Measurements from ENCODE around the gene EXT2. TPM values are rescaled to one million over a fixed set of nuclear protein-coding genes. Genes with fewer than 3 reads are reported as not detected.

EXT2 gene
- total RNA-seq, 1 experiment from 2014 or later = 76.7 TPM

DNA sequence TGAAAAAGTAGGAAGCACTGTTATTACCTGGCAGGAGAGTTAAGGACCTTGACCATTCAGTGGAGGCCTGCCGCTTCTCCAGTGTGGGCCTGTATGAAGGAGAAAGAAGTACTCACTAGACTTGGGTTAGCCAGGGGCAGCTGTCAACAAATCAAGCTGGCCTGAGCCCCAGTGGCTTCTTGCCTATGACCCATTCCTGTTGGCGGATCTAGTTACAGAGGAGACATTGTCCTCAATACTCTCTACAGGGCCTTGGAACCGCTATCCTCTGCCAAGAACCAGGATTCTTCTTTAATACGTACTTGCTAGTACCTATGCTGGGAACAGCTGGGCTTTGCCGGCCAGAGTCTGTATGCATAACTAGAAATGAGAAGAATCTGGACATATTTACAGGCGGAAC, 146.4 kb downstream of the EXT2 start:
- no peak for DNase-seq (ENCODE audit: low read depth)

GRCh38 chr11:44243086-44243485, 147.6 kb downstream of the EXT2 start:
- no peak for DNase-seq (ENCODE audit: low read depth)

DNA sequence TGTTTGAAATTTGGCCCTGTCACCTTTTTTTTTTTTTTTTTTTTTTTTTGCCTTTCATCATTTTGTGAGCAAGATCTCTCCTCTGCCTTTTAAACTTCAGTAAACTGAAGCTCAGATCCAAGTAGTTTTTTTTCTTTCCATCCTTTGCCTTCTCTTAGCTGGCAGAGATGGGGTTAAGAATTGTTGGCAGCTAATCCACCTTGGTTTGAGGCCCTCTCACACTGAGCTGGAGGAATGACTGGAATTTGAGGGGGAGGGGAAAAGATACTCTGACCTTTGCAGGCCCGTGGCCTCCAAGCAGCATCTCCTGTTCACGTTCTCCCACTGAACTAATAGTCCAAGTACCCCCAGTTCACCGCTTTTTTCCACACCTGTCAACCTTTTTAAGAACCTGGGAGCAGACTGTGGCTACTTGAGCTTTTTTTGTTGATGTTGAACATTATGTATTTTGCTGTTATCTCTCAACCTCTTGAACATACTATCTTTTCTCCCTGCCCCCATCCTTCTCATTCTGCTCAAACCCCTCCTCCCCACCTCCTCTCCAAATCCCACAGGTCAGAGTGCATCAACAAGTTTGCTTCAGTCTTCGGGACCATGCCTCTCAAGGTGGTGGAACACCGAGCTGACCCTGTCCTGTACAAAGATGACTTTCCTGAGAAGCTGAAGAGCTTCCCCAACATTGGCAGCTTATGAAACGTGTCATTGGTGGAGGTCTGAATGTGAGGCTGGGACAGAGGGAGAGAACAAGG, 148.3 kb downstream of the EXT2 start:
- DNase-seq (ENCODE audit: low read depth) = peak; percentile 40

DNA sequence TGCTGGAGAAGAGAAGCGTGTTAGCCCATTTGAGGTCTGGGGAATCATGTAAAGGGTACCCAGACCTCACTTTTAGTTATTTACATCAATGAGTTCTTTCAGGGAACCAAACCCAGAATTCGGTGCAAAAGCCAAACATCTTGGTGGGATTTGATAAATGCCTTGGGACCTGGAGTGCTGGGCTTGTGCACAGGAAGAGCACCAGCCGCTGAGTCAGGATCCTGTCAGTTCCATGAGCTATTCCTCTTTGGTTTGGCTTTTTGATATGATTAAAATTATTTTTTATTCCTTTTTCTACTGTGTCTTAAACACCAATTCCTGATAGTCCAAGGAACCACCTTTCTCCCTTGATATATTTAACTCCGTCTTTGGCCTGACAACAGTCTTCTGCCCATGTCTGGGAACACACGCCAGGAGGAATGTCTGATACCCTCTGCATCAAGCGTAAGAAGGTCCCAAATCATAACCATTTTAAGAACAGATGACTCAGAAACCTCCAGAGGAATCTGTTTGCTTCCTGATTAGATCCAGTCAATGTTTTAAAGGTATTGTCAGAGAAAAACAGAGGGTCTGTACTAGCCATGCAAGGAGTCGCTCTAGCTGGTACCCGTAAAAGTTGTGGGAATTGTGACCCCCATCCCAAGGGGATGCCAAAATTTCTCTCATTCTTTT, 149.3 kb downstream of the EXT2 start:
- no peak for DNase-seq (ENCODE audit: low read depth)

- DNase-seq (ENCODE audit: low read depth) = no peak
These were observed 151.2 kb downstream of the EXT2 start for GRCh38 chr11:44246726-44247125.

GRCh38 chr11:44247508-44247907, 152.0 kb downstream of the EXT2 start:
- no peak for DNase-seq (ENCODE audit: low read depth)

DNA sequence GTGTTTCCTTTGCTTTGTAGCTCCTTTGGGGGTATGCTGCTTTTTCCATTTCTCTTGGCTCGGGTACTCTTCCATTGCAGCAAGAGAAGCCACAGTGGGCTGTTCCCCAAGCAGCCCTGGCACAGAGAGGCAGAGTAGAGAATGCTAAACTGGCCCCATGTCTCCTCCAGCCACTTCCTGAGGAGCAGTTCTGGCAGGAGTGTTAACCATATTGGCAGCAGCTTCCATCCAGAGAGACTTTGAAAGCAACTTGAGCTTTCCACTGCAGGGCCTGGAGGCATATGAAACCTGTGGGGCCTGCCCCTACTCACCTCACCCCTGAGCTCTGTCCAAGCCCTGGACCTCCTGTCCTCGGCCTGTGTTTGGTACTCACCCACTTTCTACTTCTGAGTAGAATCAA, 152.6 kb downstream of the EXT2 start:
- no peak for DNase-seq (ENCODE audit: low read depth)

DNA sequence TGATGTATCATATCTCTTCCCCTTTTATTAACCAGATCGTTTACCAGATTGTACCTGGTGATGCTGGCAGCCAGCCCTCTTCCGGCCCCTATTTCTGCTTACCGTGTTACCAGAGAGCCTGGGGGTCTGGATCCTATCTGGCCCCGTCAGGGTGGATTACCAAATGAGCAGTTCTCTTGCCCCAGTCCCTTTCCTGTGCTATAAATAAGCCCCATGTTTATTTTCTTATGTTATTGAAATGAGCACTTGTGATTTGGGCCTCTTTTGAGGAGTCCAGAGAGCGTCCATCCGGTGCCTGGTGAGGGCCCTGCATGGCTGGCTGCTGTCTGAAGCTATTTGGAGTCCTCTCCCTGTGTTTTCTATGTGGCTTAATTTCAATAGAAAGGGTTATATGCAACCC, 154.9 kb downstream of the EXT2 start:
- DNase-seq (ENCODE audit: low read depth) = no peak

DNA sequence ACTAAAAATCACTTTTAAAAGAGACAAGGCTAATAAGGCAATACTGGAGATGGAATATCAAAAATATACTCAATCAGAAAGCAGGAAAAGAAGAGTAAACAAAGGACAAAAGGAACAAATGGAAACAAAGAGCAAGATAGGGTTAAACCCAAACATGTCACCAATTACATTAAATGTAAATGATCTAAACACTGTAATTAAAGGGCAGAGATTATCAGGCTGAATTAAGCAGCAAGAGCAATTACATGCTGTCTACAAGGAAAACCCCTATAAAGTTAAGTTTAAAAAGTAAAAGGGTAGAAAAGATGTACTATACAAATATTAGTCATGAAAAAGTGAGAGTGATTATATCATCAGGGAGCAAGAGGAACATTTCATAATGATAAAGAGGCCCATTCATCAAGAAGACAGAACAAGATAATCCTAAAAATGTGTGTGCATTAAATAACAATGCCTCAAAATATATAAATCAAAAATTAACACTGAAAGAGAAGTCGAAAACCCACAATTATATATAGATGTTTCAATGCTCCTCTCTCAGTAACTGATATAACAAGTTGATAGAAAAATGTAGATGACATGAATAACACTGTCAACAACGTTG, 157.6 kb downstream of the EXT2 start:
- no peak for DNase-seq (ENCODE audit: low read depth)

- no peak for DNase-seq (ENCODE audit: low read depth)
These were observed 160.1 kb downstream of the EXT2 start for GRCh38 chr11:44255406-44256071.

GRCh38 chr11:44256673-44257291, 161.3 kb downstream of the EXT2 start:
- DNase-seq (ENCODE audit: low read depth) = no peak

DNA sequence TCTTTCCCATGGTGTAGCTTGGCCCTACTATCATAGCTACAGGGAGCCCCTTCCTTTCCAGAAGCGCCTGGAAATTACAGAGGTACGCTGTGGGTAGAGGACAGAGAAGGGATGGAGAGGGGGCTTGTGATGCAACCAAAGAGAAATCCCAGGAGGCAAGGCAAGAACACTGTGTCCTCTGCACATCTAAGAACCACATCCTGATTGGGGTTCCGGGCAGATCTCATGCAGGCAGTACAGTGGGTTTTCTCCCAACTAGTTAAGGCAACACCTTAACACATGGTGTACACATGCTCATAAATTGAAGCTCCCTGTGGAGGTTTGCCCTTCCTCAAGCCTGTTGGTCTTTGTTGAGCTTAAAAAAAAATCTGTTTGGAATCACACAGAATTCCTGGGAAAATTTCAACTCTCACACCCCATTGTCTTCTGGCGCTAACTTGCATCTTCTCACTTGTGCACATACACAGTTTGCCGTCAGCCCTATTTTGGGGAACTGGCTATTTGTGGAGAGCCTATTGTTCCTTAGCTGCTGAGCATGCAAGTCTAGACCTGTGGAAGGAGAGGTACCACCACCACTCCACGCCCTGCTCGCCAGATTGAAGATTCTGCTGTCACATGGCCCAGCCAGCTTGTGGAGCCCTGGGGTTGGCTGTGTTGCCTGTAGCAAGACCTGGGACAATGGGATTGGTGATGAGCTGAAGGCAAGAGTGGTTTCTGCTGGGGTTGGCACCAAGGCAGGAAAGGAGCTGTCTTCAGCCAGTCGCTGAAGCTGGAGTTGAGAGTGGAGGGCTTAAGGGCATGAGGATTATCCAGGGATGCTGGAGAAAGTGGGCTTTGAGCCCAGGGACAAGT, 162.1 kb downstream of the EXT2 start:
- no peak for DNase-seq (ENCODE audit: low read depth)

GRCh38 chr11:44258190-44258489, 162.7 kb downstream of the EXT2 start:
- no peak for DNase-seq (ENCODE audit: low read depth)

DNA sequence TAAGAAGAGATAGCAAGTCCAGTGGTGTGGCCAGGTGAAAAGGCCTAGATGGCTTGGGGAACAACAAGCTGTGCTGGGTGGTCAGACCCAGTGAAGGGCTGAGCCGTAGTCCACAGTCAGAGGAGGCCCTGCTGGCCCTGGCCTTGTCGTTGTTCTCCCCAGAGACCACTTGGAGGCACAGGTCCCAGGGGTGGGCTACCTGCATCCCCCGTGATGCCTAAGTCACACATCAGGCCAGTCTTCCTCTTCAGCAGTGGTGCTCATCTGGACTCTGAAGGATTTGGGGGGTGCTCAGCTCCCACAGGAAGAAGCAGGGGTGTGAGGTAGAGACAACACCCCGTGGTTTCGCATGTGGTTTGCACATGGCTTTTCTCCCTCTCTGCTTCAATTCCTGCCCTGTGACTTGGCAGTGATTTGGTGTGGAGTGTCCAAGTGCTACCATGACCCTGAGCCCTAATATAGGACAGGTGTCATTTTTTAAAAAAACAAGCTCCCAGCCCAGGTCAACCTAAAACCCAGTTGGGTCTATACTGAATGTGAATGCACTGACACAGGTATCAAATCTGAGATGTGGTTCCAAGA, 163.5 kb downstream of the EXT2 start:
- no peak for DNase-seq (ENCODE audit: low read depth)

GRCh38 chr11:44260081-44260480, 164.6 kb downstream of the EXT2 start:
- DNase-seq (ENCODE audit: low read depth) = no peak

GRCh38 chr11:44261800-44262591, 166.5 kb downstream of the EXT2 start:
- DNase-seq (ENCODE audit: low read depth) = no peak

DNA sequence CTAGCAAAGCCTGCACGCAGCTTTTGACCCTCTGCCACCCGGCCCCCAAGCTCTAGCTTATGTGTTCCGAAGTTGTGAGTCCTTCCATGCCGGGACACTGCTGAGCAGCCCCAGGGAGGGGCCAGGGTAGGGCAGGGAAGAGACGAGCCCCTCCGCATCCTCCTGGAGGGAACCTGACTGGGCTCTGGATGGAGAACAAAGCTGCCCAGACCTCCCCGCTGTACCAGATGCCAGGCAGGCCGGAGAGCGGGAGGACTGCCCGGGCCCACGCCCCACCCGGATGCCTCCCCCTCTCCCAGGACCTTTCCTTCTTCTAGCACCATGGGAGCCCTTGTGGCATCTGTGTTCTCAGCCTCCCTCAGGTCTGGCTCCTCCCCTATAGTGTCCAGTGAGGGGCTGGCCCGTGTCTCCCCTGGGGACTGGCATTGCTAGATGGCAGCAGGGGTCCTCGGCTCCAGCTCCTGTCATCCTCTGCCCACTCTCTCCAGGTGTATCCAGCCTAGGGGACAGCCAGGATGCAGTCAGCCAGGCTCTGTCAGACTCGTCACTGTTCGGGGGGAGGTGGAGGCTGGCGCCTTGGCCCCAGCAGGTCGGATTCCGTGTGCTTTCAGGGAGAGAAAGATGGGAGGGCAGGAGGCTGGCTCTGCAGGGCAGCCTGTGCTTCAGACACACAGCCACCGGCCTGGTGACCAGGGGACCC, 168.4 kb downstream of the EXT2 start:
- no peak for DNase-seq (ENCODE audit: low read depth)

DNA sequence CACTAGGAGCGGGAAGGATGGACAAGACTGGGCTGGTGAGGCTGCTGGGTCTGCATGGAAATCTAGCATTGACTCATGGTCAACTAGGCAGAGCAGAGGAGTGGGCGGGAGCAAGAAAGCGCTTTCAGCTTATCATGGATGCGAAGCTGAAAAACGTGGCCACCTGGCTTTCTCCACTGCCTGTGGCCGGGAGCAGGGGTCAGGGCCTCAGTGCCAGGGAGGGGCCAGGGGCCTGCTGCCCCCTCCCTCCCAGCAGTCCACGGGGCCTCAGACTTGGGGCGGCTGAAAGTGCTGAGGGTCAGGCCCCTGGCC, 168.9 kb downstream of the EXT2 start:
- DNase-seq (ENCODE audit: low read depth) = no peak

- no peak for DNase-seq (ENCODE audit: low read depth)
These were observed 169.3 kb downstream of the EXT2 start for GRCh38 chr11:44264761-44265160.

Data from Daoy (cell line).